ENCODE data around the gene KCNN4. TPM values are rescaled to one million over a fixed set of nuclear protein-coding genes. Genes with fewer than 3 reads are reported as not detected.

The KCNN4 gene
- total RNA-seq, 1 donor from 2014 or later, result 0.28 TPM

DNA sequence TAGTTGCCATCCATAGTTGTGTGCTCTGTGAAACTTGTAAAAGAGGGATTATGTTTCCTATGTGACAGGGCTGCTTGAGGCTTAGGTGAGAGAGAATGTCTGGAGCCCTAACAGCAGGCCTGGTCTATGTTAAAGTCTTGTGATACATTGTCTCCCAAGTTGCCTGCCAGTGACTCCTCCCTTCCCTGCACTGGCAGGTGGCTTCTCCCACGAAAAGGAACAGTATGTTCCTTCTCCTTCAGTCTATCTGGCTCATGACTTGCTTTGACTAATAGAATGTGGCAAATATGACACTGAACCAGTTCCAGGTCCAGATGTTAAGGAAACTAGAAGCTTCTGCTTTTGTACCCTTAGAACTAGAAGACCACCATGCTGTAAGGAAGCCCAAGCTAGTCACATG, 5.9 kb upstream of the KCNN4 start:
- H3K27ac Mint-ChIP-seq (ENCODE audit: unreplicated experiment), result no peak overlapping the region
- H3K4me3 Mint-ChIP-seq (ENCODE audit: unreplicated experiment), result no peak overlapping the region
- peaks cover 8% of the 10 kb centered on the region for H3K27me3 Mint-ChIP-seq (ENCODE audit: unreplicated experiment)
- H3K4me1 Mint-ChIP-seq (ENCODE audit: unreplicated experiment), result no peaks in the 10 kb centered on the region
- TF ChIP-seq, protein P1, sequence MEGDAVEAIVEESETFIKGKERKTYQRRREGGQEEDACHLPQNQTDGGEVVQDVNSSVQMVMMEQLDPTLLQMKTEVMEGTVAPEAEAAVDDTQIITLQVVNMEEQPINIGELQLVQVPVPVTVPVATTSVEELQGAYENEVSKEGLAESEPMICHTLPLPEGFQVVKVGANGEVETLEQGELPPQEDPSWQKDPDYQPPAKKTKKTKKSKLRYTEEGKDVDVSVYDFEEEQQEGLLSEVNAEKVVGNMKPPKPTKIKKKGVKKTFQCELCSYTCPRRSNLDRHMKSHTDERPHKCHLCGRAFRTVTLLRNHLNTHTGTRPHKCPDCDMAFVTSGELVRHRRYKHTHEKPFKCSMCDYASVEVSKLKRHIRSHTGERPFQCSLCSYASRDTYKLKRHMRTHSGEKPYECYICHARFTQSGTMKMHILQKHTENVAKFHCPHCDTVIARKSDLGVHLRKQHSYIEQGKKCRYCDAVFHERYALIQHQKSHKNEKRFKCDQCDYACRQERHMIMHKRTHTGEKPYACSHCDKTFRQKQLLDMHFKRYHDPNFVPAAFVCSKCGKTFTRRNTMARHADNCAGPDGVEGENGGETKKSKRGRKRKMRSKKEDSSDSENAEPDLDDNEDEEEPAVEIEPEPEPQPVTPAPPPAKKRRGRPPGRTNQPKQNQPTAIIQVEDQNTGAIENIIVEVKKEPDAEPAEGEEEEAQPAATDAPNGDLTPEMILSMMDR (IDR thresholded peaks at IDR 0.05; ENCODE audit: unreplicated experiment), result no peak
- peaks cover 8% of the 10 kb centered on the region for H3K36me3 Mint-ChIP-seq (ENCODE audit: low read depth, unreplicated experiment)
- no peak for DNase-seq (ENCODE audit: low spot score)
- H3K9me3 Mint-ChIP-seq (ENCODE audit: unreplicated experiment), result no peaks in the 10 kb centered on the region

DNA sequence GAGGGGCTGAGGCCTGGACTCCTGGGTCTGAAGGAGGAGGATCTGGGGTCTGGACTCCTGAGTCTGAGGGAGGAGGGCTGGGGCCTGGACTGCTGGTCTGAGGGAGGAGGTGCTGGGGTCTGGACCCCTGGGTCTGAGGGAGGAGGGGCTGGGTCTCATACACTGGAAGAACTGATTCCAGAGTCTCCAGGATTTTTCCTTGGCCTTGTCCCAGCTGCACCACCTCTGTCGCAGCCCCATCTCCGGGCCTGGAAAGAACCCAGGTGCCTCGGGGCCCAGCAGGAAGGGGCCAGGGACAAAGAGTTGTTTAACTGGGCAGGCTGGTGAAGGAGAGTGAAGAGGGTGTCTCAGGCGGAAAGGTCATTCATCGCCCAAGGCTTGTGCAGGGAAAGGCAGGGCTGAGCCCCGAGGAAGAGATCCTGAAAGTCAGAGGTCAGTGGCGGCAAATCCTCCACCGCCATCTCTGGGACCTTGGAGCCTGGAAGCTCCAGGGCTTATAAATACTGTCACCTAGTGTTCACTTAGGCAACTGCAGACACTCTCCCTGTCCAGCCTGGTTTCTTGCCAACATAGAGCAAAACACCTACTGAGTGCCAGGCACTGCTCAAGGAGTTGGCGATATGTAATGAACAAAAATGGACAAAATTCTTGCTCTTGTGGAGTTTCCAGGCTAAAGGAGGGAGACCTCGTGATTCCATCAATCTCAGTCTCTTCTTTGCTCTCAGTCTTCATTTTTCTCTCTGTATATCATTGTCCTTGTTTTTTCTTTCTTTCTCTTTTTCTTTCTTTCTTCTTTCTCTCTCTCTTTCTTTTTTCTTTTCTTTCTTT, 4.4 kb upstream of the KCNN4 start:
- peak; percentile 68 for DNase-seq (ENCODE audit: low spot score)
- H3K27ac Mint-ChIP-seq (ENCODE audit: unreplicated experiment), result no peak overlapping the region
- TF ChIP-seq, protein P1 (IDR thresholded peaks at IDR 0.05; ENCODE audit: unreplicated experiment), result peak; percentile 88
- H3K9me3 Mint-ChIP-seq (ENCODE audit: unreplicated experiment), result no peaks in the 10 kb centered on the region
- peaks cover 3% of the 10 kb centered on the region for H3K4me1 Mint-ChIP-seq (ENCODE audit: unreplicated experiment)
- peaks cover 11% of the 10 kb centered on the region for H3K27me3 Mint-ChIP-seq (ENCODE audit: unreplicated experiment)
- H3K4me3 Mint-ChIP-seq (ENCODE audit: unreplicated experiment), result no peak overlapping the region
- peaks cover 8% of the 10 kb centered on the region for H3K36me3 Mint-ChIP-seq (ENCODE audit: low read depth, unreplicated experiment)

DNA sequence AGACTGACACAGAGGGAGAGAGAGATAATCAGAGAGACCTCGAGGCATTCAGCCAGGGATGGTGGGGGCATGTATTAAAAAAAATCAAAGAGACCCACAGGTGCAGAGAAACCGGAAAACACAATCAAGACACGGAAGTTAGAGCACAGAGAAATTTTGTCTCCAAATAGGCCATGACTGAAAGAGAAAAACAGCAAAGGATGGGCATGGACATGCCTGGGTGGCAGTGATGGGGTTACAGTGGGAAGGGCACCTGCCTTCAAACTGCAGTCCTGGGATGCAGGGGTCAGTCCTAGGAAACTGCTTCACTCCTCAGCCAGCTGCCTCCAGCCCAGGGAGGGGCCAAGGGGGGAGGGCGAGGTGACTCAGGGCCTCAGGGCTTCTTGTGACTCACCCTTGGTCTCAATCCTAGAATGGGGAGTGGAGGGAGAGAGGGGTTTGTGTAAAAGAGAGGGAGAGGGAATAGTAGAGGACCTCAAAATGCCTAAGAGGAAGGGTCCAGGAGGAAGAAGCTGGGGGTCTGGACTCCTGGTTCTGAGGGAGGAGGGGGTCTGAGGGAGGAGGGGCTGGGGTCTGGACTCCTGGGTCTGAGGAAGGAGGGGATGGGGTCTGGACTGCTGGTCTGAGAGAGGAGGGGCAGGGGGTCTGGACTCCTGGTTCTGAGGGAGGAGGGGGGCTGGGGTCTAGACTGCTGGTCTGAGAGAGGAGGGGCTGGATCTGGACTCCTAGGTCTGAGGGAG, 3.6 kb upstream of the KCNN4 start:
- peak overlapping the region; percentile 42 for H3K4me3 Mint-ChIP-seq (ENCODE audit: unreplicated experiment)
- no peak for DNase-seq (ENCODE audit: low spot score)
- no peak overlapping the region for H3K27ac Mint-ChIP-seq (ENCODE audit: unreplicated experiment)
- H3K9me3 Mint-ChIP-seq (ENCODE audit: unreplicated experiment), result no peaks in the 10 kb centered on the region
- TF ChIP-seq, protein P1 (IDR thresholded peaks at IDR 0.05; ENCODE audit: unreplicated experiment), result no peak
- H3K27me3 Mint-ChIP-seq (ENCODE audit: unreplicated experiment), result peaks cover 11% of the 10 kb centered on the region
- H3K4me1 Mint-ChIP-seq (ENCODE audit: unreplicated experiment), result peaks cover 6% of the 10 kb centered on the region
- H3K36me3 Mint-ChIP-seq (ENCODE audit: low read depth, unreplicated experiment), result peaks cover 8% of the 10 kb centered on the region

DNA sequence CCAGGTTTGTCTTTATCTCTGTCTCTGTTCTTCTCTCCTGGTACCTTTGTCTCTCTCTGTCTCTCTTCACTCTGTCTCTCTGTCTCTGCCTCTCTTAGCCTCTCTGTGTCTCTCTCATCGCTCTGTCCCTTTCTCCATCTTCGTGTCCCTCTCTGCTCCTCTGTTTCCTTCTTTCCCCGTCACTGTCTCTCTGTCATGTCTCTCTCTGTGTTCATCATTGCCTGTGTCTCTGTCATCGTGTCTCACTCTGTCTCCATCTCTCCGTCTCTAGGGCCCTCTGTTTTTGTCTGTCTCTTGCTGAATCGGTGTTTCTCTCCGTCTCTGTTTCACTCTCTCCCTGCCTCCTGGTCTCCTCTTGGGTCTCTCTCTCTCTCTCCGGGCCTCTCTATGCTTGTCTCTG, 2.9 kb upstream of the KCNN4 start:
- H3K36me3 Mint-ChIP-seq (ENCODE audit: low read depth, unreplicated experiment), result peaks cover 8% of the 10 kb centered on the region
- no peak overlapping the region for H3K27ac Mint-ChIP-seq (ENCODE audit: unreplicated experiment)
- peaks cover 9% of the 10 kb centered on the region for H3K4me1 Mint-ChIP-seq (ENCODE audit: unreplicated experiment)
- no peak overlapping the region for H3K4me3 Mint-ChIP-seq (ENCODE audit: unreplicated experiment)
- TF ChIP-seq, protein P1 (IDR thresholded peaks at IDR 0.05; ENCODE audit: unreplicated experiment), result no peak
- no peak for DNase-seq (ENCODE audit: low spot score)
- H3K27me3 Mint-ChIP-seq (ENCODE audit: unreplicated experiment), result peaks cover 14% of the 10 kb centered on the region
- no peaks in the 10 kb centered on the region for H3K9me3 Mint-ChIP-seq (ENCODE audit: unreplicated experiment)
